GM23338 (cell line): ENCODE results near the gene GSTK1.

ENCODE experiments used
- CREB1 ChIP-seq: fragments of 250-450 bp; sonication (Bioruptor Pico); IDR thresholded peaks from 2 replicates; pipeline ENCODE4 v1.5.0; 2020; ENCODE audit warnings: low read depth, mild to moderate bottlenecking, moderate library complexity
- EZH2 ChIP-seq: fragments of 200-600 bp; sonication (generic); IDR thresholded peaks from one replicate; pipeline ENCODE4 v1.8.0; 2017; ENCODE audit warnings: antibody characterized with exemption, mild to moderate bottlenecking, low read depth; ENCODE audit not compliant: unreplicated experiment
- EZH2phosphoT487 ChIP-seq: fragments of 200-600 bp; sonication (generic); IDR thresholded peaks from one replicate; pipeline ENCODE4 v1.8.1; 2018; ENCODE audit warnings: antibody characterized with exemption; ENCODE audit not compliant: unreplicated experiment
- JUNB ChIP-seq: IDR thresholded peaks from one replicate; pipeline ENCODE4 v1.6.1; 2016; ENCODE audit warnings: antibody characterized with exemption; ENCODE audit not compliant: unreplicated experiment
- NANOG ChIP-seq: IDR thresholded peaks from 2 replicates; pipeline ENCODE4 v1.6.1; 2016; ENCODE audit warnings: antibody characterized with exemption, borderline replicate concordance
- POLR2AphosphoS5 ChIP-seq: IDR thresholded peaks from 2 replicates; pipeline ENCODE4 v1.6.1; 2016; ENCODE audit warnings: antibody characterized with exemption, low read depth
- STAT1 ChIP-seq: IDR thresholded peaks from one replicate; pipeline ENCODE4 v1.6.1; 2016; ENCODE audit warnings: antibody characterized with exemption; ENCODE audit not compliant: unreplicated experiment
- ZNF114 ChIP-seq: fragments of 250-450 bp; sonication (Bioruptor Pico); IDR thresholded peaks from 2 replicates; pipeline ENCODE4 v1.5.0; 2020; ENCODE audit warnings: mild to moderate bottlenecking, moderate library complexity
- ZNF331 ChIP-seq: fragments of 250-450 bp; sonication (Bioruptor Pico); IDR thresholded peaks from 2 replicates; pipeline ENCODE4 v1.5.0; 2020; ENCODE audit warnings: low read depth, mild to moderate bottlenecking, moderate library complexity
- TF ChIP-seq, protein P1 (sequence below): IDR thresholded peaks from one replicate; pipeline ENCODE4 v1.6.1; 2018; ENCODE audit warnings: antibody characterized with exemption; ENCODE audit not compliant: unreplicated experiment
- TF ChIP-seq, protein P2 (sequence below), 2 experiments: fragments of 200-600 bp in 1 of 2; sonication (generic) in 1 of 2; conservative IDR thresholded peaks; 2 replicates each; pipeline versions ENCODE4 v1.5.1 to v1.6.1; 2016 to 2017; ENCODE audit warnings: antibody characterized with exemption in 2 of 2, low read depth in 2 of 2, mild to moderate bottlenecking in 2 of 2, moderate library complexity in 1 of 2
- TF ChIP-seq, protein P3 (sequence below): fragments of 250-450 bp; sonication (Bioruptor Pico); IDR thresholded peaks from 2 replicates; pipeline ENCODE4 v1.5.0; 2020; ENCODE audit warnings: mild to moderate bottlenecking, moderate library complexity
- TF ChIP-seq, protein P4 (sequence below): IDR thresholded peaks from 2 replicates; pipeline ENCODE4 v1.6.1; 2016; ENCODE audit warnings: antibody characterized with exemption

DNA sequence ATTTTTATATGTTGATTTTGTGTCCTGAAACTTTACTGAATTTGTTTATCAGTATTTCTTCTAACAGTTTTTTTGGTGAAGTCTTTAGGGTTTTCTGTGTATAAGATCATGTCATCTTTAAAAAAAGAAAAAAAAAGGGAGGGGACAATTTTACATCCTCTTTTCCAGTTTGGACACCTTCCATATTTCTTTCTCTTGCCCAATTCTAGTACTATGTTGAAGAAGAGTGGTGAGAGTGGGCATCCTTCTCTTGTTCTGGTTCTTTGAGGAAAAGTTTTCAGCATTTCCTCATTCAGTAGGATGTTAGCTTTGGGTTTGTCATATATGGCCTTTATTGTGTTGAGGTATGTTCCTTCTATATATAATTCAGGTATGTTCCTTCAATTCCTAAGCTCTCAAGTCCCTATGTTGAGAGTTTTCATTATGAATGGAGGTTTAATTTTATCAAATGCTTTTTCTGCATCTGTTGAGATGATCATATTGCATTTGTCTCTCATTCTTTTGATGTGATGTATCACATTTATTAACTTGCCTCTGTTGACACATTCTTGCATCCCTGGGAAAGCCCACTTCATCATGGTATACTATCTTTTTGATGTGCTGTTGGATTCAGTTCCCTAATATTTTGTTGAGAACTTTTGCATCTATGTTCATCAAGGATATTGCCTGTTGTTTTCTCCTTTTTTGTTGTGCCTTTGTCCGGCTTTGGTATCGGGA, 29.3 kb upstream of the GSTK1 start:
- no peak for TF ChIP-seq EZH2
- TF ChIP-seq EZH2phosphoT487, result no peak
- TF ChIP-seq, protein P1, sequence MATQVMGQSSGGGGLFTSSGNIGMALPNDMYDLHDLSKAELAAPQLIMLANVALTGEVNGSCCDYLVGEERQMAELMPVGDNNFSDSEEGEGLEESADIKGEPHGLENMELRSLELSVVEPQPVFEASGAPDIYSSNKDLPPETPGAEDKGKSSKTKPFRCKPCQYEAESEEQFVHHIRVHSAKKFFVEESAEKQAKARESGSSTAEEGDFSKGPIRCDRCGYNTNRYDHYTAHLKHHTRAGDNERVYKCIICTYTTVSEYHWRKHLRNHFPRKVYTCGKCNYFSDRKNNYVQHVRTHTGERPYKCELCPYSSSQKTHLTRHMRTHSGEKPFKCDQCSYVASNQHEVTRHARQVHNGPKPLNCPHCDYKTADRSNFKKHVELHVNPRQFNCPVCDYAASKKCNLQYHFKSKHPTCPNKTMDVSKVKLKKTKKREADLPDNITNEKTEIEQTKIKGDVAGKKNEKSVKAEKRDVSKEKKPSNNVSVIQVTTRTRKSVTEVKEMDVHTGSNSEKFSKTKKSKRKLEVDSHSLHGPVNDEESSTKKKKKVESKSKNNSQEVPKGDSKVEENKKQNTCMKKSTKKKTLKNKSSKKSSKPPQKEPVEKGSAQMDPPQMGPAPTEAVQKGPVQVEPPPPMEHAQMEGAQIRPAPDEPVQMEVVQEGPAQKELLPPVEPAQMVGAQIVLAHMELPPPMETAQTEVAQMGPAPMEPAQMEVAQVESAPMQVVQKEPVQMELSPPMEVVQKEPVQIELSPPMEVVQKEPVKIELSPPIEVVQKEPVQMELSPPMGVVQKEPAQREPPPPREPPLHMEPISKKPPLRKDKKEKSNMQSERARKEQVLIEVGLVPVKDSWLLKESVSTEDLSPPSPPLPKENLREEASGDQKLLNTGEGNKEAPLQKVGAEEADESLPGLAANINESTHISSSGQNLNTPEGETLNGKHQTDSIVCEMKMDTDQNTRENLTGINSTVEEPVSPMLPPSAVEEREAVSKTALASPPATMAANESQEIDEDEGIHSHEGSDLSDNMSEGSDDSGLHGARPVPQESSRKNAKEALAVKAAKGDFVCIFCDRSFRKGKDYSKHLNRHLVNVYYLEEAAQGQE, result no peak
- TF ChIP-seq, protein P2, sequence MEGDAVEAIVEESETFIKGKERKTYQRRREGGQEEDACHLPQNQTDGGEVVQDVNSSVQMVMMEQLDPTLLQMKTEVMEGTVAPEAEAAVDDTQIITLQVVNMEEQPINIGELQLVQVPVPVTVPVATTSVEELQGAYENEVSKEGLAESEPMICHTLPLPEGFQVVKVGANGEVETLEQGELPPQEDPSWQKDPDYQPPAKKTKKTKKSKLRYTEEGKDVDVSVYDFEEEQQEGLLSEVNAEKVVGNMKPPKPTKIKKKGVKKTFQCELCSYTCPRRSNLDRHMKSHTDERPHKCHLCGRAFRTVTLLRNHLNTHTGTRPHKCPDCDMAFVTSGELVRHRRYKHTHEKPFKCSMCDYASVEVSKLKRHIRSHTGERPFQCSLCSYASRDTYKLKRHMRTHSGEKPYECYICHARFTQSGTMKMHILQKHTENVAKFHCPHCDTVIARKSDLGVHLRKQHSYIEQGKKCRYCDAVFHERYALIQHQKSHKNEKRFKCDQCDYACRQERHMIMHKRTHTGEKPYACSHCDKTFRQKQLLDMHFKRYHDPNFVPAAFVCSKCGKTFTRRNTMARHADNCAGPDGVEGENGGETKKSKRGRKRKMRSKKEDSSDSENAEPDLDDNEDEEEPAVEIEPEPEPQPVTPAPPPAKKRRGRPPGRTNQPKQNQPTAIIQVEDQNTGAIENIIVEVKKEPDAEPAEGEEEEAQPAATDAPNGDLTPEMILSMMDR (conservative IDR thresholded peaks at IDR 0.05; ENCODE audit: low read depth in 2 of 2), result no peak
- TF ChIP-seq POLR2AphosphoS5, result no peak
- no peak for TF ChIP-seq JUNB
- no peak for TF ChIP-seq ZNF114 (CRISPR knock-in tag)
- no peak for TF ChIP-seq ZNF331
- TF ChIP-seq STAT1, result no peak
- TF ChIP-seq NANOG, result no peak
- no peak for TF ChIP-seq CREB1 (CRISPR knock-in tag)
- TF ChIP-seq, protein P3, sequence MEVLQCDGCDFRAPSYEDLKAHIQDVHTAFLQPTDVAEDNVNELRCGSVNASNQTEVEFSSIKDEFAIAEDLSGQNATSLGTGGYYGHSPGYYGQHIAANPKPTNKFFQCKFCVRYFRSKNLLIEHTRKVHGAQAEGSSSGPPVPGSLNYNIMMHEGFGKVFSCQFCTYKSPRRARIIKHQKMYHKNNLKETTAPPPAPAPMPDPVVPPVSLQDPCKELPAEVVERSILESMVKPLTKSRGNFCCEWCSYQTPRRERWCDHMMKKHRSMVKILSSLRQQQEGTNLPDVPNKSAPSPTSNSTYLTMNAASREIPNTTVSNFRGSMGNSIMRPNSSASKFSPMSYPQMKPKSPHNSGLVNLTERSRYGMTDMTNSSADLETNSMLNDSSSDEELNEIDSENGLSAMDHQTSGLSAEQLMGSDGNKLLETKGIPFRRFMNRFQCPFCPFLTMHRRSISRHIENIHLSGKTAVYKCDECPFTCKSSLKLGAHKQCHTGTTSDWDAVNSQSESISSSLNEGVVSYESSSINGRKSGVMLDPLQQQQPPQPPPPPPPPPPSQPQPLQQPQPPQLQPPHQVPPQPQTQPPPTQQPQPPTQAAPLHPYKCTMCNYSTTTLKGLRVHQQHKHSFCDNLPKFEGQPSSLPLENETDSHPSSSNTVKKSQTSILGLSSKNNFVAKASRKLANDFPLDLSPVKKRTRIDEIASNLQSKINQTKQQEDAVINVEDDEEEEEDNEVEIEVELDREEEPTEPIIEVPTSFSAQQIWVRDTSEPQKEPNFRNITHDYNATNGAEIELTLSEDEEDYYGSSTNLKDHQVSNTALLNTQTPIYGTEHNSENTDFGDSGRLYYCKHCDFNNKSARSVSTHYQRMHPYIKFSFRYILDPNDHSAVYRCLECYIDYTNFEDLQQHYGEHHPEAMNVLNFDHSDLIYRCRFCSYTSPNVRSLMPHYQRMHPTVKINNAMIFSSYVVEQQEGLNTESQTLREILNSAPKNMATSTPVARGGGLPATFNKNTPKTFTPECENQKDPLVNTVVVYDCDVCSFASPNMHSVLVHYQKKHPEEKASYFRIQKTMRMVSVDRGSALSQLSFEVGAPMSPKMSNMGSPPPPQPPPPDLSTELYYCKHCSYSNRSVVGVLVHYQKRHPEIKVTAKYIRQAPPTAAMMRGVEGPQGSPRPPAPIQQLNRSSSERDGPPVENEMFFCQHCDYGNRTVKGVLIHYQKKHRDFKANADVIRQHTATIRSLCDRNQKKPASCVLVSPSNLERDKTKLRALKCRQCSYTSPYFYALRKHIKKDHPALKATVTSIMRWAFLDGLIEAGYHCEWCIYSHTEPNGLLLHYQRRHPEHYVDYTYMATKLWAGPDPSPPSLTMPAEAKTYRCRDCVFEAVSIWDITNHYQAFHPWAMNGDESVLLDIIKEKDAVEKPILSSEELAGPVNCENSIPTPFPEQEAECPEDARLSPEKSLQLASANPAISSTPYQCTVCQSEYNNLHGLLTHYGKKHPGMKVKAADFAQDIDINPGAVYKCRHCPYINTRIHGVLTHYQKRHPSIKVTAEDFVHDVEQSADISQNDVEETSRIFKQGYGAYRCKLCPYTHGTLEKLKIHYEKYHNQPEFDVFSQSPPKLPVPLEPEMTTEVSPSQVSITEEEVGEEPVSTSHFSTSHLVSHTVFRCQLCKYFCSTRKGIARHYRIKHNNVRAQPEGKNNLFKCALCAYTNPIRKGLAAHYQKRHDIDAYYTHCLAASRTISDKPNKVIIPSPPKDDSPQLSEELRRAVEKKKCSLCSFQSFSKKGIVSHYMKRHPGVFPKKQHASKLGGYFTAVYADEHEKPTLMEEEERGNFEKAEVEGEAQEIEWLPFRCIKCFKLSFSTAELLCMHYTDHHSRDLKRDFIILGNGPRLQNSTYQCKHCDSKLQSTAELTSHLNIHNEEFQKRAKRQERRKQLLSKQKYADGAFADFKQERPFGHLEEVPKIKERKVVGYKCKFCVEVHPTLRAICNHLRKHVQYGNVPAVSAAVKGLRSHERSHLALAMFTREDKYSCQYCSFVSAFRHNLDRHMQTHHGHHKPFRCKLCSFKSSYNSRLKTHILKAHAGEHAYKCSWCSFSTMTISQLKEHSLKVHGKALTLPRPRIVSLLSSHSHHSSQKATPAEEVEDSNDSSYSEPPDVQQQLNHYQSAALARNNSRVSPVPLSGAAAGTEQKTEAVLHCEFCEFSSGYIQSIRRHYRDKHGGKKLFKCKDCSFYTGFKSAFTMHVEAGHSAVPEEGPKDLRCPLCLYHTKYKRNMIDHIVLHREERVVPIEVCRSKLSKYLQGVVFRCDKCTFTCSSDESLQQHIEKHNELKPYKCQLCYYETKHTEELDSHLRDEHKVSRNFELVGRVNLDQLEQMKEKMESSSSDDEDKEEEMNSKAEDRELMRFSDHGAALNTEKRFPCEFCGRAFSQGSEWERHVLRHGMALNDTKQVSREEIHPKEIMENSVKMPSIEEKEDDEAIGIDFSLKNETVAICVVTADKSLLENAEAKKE, result no peak
- TF ChIP-seq, protein P4, sequence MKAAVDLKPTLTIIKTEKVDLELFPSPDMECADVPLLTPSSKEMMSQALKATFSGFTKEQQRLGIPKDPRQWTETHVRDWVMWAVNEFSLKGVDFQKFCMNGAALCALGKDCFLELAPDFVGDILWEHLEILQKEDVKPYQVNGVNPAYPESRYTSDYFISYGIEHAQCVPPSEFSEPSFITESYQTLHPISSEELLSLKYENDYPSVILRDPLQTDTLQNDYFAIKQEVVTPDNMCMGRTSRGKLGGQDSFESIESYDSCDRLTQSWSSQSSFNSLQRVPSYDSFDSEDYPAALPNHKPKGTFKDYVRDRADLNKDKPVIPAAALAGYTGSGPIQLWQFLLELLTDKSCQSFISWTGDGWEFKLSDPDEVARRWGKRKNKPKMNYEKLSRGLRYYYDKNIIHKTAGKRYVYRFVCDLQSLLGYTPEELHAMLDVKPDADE, result no peak
